ENCODE data around the gene ASIC1. TPM values are rescaled to one million over a fixed set of nuclear protein-coding genes. Genes with fewer than 3 reads are reported as not detected.

The ASIC1 gene
- total and polyA plus RNA-seq, 2 of the 13 experiments (the other 11 are each of a cell fraction or from before 2014, with no cell fraction given), result 0.44 to 1.5 TPM

- TF ChIP-seq ZNF567 (CRISPR knock-in tag; IDR thresholded peaks at IDR 0.05; ENCODE audit: borderline replicate concordance), result no peak
- TF ChIP-seq HIC2 (CRISPR knock-in tag; IDR thresholded peaks at IDR 0.05; ENCODE audit: low read depth), result no peak
- no peak for TF ChIP-seq ZNF781 (CRISPR knock-in tag; IDR thresholded peaks at IDR 0.05; ENCODE audit: borderline replicate concordance, not compliant biosample characterization)
- no peak for TF ChIP-seq ZNF292 (CRISPR knock-in tag; IDR thresholded peaks at IDR 0.05; ENCODE audit: borderline replicate concordance, low read depth)
- no peak for TF ChIP-seq ZNF513 (CRISPR knock-in tag; conservative IDR thresholded peaks at IDR 0.05)
- TF ChIP-seq RARG (CRISPR knock-in tag; IDR thresholded peaks at IDR 0.05; ENCODE audit: low read depth), result no peak
- TF ChIP-seq ZFYVE20 (CRISPR knock-in tag; IDR thresholded peaks at IDR 0.05; ENCODE audit: borderline replicate concordance, low read depth), result no peak
- TF ChIP-seq ZNF772 (CRISPR knock-in tag; IDR thresholded peaks at IDR 0.05), result no peak; the same call in 1 of the 2 replicates
- TF ChIP-seq ZFP91 (CRISPR knock-in tag; IDR thresholded peaks at IDR 0.05; ENCODE audit: borderline replicate concordance), result peak; percentile 15; the same call in 1 of the 2 replicates
- no peak for TF ChIP-seq ADNP (CRISPR knock-in tag; IDR thresholded peaks at IDR 0.05)
- no peak for TF ChIP-seq NR3C1 (CRISPR knock-in tag; IDR thresholded peaks at IDR 0.05)
- no peak for TF ChIP-seq ZNF44 (CRISPR knock-in tag; IDR thresholded peaks at IDR 0.05)
- no peak for TF ChIP-seq ATF6 (CRISPR knock-in tag; conservative IDR thresholded peaks at IDR 0.05)
- no peak for TF ChIP-seq NFATC3 (CRISPR knock-in tag; IDR thresholded peaks at IDR 0.05)
- no peak for TF ChIP-seq ZBTB8A (CRISPR knock-in tag; IDR thresholded peaks at IDR 0.05; ENCODE audit: borderline replicate concordance, low read depth)
- TF ChIP-seq TCF12 (IDR thresholded peaks at IDR 0.05), result no peak
- no peak for TF ChIP-seq TCF12 (CRISPR knock-in tag; IDR thresholded peaks at IDR 0.05)
- TF ChIP-seq HNRNPK (IDR thresholded peaks at IDR 0.05; ENCODE audit: low read depth, low read length, poor library complexity, severe bottlenecking), result no peak
- TF ChIP-seq HHEX (CRISPR knock-in tag; IDR thresholded peaks at IDR 0.05), result no peak
- TF ChIP-seq YEATS4 (CRISPR knock-in tag; IDR thresholded peaks at IDR 0.05; ENCODE audit: borderline replicate concordance), result no peak
- TF ChIP-seq ETV5 (CRISPR knock-in tag; IDR thresholded peaks at IDR 0.05; ENCODE audit: borderline replicate concordance), result peak; percentile 57; the same call in 1 of the 2 replicates
- TF ChIP-seq ZGPAT (CRISPR knock-in tag; IDR thresholded peaks at IDR 0.05), result peak; percentile 53
- no peak for TF ChIP-seq WIZ (CRISPR knock-in tag; IDR thresholded peaks at IDR 0.05)
Observed at GRCh38 chr12:50082644-50083043, 25.2 kb downstream of the ASIC1 start (continued).

Measured in HepG2 (cell line).